HG03342 (cell line): ENCODE data around the gene LRRC25.
"Not testable (repeated sequence)": the region's sequence is repeated elsewhere in the genome, so short reads cannot be mapped to it uniquely, and the experiment has no call there.

Source experiments
- ATAC-seq: cut with Tn5 transposase; IDR thresholded peaks from one replicate; pipeline ENCODE4 v1.9.1; 2021; ENCODE audit warnings: mild to moderate bottlenecking, moderate library complexity; ENCODE audit not compliant: unreplicated experiment

Gene LRRC25

DNA sequence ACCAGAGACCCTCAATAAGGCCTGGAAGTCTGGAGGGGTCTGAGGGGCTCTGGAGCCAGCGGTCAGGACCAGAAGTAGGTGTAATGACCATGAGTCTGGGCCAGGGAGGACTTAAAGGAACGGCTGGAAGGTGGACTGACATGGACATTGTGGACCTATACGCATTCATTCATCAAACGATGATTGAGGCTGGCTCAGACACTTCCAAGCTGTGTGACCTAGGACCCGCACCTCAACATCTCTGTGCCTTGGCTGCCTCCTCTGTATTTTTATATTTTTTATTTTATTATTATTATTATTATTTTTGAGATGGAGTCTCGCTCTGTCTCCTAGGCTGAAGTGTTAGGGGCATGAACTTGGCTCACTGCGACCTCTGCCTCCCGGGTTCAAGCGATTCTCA is 9.3 kb upstream of the LRRC25 start:
- no peak for ATAC-seq

GRCh38 chr19:18405754-18406153 is 8.3 kb upstream of the LRRC25 start:
- ATAC-seq, result not testable (repeated sequence)

GRCh38 chr19:18402455-18403248 is 5.2 kb upstream of the LRRC25 start:
- not testable (repeated sequence) for ATAC-seq

DNA sequence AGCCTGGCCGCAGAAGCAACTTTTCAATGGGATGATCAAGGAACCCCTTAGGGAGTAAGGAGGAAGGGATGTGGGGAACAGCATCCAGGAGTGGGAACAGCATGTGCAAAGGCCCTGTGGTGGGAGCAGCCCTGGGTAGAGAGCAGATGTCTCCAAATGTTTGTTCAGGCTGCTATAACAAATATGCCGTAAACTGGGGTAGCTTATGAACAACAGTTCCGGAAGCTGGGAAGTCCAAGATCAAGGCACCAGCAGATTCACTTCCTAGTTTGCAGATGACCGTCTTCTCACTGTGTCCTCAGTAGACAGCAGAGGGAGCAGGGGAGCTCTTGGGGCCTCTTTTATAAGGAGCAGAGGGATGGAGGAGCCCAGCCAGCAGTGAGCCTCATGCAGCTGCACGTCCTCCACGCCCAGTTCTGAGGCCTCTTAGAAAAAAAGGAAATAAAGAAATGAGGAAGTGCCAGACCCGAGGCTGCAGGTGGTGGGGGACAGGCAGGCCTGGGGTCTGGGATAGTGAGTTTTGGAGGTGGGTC is 4.2 kb upstream of the LRRC25 start:
- ATAC-seq, result no peak

DNA sequence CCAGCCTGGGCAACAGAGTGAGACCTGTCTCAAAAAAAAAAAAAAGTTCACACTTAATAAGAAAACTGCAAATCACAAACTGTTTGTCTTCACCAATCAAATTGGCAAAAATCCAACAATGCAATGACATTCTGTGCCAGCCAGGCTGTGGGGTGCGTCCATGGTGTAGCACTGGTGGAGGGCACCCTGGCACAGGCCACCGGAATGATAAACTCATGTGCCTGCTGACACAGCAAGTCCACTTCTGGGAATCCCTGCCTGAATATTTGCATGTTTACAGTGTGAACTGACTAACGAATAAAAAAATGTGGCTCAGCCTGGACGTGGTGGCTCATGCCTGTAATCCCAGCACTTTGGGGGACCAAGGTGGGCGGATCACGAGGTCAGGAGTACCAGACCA is 1.6 kb upstream of the LRRC25 start:
- ATAC-seq, result no peak

- ATAC-seq, result no peak
These were observed 766 bp downstream of the LRRC25 start for GRCh38 chr19:18396471-18397241.

GRCh38 chr19:18393836-18394235 is 3.6 kb downstream of the LRRC25 start:
- no peak for ATAC-seq

- no peak for ATAC-seq
These were observed 4.5 kb downstream of the LRRC25 start for GRCh38 chr19:18392926-18393325.

DNA sequence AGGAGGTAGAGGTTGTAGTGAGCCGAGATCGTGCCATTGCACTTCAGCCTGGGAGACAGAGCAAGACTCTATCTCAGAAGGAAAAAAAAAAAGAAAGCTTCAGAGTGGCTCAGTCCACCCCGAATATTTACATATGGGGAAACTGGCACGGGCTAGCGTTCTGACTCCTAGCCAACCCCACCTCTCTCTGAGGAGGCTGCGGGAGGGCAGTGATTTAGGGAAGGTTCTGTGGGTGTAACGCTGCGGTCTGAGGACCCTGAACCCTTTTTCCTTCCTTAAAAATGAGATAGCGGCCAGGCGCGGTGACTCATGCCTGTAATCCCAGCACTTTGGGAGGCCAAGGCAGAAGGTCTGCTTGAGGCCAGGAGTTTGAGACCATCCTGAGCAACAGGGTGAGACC is 5.0 kb downstream of the LRRC25 start:
- no peak for ATAC-seq

GRCh38 chr19:18391509-18392075 is 5.8 kb downstream of the LRRC25 start:
- ATAC-seq, result no peak

DNA sequence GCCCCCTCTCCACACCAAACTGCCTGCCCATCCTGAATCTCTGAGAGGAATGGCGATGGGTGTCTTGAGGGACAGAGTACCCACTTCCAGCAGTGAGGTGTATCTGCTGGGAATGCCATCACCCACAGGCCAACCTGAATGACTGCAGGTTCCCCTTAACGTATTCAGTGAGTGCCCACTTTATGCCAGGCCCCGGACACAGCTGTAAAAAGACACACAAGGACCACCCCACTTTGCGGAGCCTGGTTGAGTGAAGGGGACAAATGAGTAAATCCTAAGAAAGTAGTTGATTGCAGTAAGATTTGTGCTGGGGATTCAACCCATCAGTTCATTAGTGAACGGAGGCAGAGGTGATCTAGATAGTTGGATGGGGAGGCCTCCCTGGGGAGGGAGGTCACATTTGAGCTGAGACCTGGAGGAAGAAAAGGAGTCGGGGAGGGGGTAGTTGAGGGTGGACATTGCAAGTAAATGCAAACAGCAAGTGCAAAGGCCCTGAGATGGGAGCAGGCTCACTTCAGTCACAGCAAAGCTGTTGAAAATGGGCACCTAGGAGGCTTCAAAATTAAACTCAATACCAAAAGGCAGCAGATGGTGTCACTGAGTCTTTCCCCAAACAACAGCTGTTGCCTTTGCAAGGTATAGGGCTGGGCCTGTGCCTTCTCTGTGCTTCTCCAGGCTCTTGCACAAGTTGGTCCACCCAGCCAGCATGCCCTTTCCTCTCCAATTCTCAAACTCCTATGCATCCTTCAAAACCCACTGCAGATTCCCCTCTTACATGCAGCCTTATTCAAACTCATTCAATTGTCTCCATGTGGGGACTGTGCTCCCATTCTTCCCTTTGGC is 7.1 kb downstream of the LRRC25 start:
- no peak for ATAC-seq

DNA sequence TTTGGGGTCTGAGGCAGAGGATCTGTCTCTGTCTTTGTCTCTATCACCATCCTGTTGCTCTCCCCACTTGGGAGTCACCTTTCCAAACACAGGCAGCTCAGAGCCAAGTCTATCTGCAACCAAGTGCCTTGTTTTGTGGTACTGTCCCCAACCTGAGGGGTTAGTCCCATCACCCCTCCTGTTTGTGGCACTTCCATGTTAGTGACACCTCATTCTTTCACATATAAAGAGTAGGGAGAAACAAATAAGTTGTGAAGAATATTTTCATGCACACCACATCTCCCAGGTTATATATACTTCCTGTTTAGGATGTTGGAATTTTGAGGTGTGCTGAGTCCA is 7.7 kb downstream of the LRRC25 start:
- no peak for ATAC-seq

- ATAC-seq, result no peak
These were observed 8.3 kb downstream of the LRRC25 start for GRCh38 chr19:18388960-18389725.

GRCh38 chr19:18388100-18388959 is 9.1 kb downstream of the LRRC25 start:
- ATAC-seq, result peak; percentile 60

GRCh38 chr19:18386543-18387271 is 10.7 kb downstream of the LRRC25 start:
- no peak for ATAC-seq

- no peak for ATAC-seq
These were observed 11.5 kb downstream of the LRRC25 start, which contains the start of gene GDF15 for GRCh38 chr19:18385675-18386542. TSS of gene GDF15 (plus strand) at chr19:18386158. CDS start at chr19:18386190, 32 bp downstream.

- no peak for ATAC-seq
These were observed 12.1 kb downstream of the LRRC25 start for GRCh38 chr19:18385359-18385674.

GRCh38 chr19:18384775-18385174 is 12.6 kb downstream of the LRRC25 start:
- ATAC-seq, result no peak
